Suppressor macrophage (primary cell): Measurements from ENCODE around the gene TMPRSS13.

ENCODE experiments used
- DNase-seq, 4 experiments: peaks; one replicate each; pipeline ENCODE4 v3.0.0-alpha.2; 2020 to 2022

Gene TMPRSS13

GRCh38 chr11:117851106-117851505 is 78.1 kb downstream of the TMPRSS13 start:
- no peak for DNase-seq
